MM.1S (cell line): Measurements from ENCODE around the gene COLEC11.
"Not testable (repeated sequence)": the region's sequence is repeated elsewhere in the genome, so short reads cannot be mapped to it uniquely, and the experiment has no call there.

ENCODE experiments used
- CTCF ChIP-seq: fragments of 300-600 bp; sonication (generic); IDR thresholded peaks from 2 replicates; pipeline ENCODE4 v1.5.1; 2016; ENCODE audit warnings: antibody characterized with exemption, low read length, mixed read lengths
- EZH2 ChIP-seq: fragments of 300-600 bp; sonication (generic); optimal IDR thresholded peaks from 2 replicates; pipeline ENCODE3; 2017; ENCODE audit warnings: low read depth, mild to moderate bottlenecking, antibody characterized with exemption, low read length, mixed read lengths
- EZH2phosphoT487 ChIP-seq: fragments of 300-600 bp; sonication (generic); IDR thresholded peaks from 2 replicates; pipeline ENCODE4 v1.6.1; 2018; ENCODE audit warnings: antibody characterized with exemption, low read length

GRCh38 chr2:3619661-3620060 is 24.7 kb downstream of the COLEC11 start:
- TF ChIP-seq CTCF, EZH2phosphoT487, EZH2: not testable (repeated sequence)
